ENCODE data around the gene HOXD8. TPM values are rescaled to one million over a fixed set of nuclear protein-coding genes. Genes with fewer than 3 reads are reported as not detected.

HOXD8 gene
- total and polyA plus RNA-seq, 2 of the 8 experiments (the other 6 are each of a cell fraction or from before 2014, with no cell fraction given): not detected

GRCh38 chr2:176139661-176140512 lies 10.4 kb downstream of the HOXD8 start (continued):
- TF ChIP-seq EP300 (IDR thresholded peaks at IDR 0.05; ENCODE audit: borderline replicate concordance in 1 of 2, low read depth in 2 of 2, low read length in 2 of 2): no peak
